Iris pigment epithelial cell (primary cell): ENCODE measurements around the gene EEFSEC.

ENCODE experiments used
- DNase-seq: peaks from one replicate; pipeline ENCODE4 v3.0.0-alpha.2; 2011; ENCODE audit warnings: low read depth

EEFSEC gene

DNA sequence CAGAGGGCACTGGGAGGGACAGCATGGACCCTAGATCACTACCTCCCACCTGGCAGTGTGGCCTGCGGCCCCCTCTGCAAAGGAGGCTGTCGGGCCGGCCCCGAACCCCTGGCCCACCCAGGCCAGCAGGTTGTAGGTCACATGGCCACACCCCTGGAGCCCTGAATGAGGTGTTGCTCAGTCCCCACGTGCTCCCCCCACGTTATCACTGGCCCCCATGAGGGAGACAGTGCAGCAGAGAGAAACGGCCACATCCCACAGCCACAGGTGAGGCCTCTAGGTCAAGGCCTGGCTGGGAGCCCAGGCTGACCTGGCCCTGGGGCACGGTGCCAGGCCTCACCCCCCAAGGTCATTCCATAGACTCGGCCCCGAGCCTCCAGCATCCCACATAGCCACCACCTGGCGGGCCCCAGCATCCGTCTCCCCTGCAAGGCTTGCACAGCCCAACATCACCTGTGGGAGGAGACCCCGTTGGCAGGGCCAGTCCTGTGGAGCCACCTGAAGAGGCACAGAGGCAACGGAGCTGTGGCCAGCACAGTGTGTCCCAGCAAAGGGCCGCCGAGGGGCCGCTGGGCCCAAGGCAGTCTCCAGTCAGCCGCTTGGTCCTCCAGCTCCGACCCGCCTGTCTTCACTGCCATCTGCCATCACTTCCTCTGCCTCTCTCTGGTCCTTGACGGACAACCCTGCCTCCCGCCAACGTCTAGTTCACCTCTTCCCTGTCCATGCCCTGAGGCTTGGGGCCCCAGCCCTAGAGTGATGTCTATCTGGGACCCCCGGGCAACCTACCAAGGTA lies 260.3 kb downstream of the EEFSEC start:
- no peak for DNase-seq

DNA sequence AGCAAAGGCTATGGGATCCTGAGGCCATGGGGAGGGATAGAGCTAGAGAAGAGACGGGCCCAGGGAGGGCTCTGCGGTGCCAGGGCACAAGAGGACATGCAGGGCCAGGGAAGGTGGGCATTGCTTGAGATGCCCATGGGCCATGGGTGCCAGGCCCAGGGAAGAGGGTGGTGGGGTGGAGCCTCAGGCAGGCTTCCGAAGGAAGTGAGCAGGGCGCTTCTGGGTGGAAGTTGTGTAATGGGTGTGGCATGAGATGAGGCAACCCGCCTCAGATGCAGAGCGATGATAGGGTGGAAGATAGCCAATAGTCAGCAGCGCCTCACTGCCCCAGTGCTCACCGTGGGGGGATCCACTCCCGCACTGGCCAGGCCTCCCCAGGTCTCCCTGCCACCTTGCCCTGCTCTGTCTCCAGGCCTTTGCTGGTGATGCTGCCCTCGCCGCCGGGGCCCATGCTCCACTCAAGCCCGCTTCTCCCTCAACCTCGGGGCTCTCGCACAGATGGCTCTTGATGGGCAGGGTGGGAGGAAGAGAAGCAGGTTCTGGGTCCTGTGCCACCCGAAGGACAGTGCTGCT lies 262.0 kb downstream of the EEFSEC start:
- DNase-seq, result no peak

DNA sequence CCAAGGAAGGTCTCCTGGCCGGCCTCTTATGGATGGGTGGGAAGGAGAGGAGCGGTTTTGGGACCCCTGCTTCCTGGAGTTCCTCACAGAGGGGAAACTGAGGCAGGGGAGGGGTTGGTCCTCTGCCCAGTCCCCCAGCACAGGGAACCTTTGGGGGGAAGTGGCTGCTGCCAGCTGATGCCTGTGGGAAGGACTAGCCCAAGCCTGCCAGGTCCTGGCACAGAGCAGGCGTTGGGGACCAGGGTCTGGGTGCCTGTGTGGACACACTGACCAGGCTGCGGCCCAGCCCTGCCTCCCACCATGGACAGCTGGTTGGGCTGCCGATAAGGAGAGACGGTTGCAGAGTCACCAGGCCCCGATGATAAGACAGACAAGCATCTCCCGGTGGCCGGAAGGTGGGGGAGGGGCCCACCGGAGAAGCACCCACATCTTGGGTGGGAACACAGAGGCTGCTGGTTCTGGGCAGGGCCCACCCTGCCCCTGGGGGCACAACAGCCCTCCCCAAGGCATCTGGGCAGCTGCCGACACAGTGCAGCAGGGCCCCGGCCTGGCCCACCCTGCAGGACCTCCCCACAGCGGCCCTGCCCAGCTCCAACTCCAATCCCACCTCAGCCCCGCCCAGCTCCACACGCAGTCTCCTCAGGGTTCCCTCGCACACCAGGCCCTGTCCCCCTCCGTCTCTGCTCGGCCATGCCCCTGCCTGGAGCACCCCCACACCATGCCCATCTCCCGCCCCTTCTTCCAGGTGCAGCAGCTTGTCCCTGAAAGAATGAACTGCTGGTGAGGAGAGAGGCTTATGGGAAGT lies 262.7 kb downstream of the EEFSEC start:
- DNase-seq, result no peak

DNA sequence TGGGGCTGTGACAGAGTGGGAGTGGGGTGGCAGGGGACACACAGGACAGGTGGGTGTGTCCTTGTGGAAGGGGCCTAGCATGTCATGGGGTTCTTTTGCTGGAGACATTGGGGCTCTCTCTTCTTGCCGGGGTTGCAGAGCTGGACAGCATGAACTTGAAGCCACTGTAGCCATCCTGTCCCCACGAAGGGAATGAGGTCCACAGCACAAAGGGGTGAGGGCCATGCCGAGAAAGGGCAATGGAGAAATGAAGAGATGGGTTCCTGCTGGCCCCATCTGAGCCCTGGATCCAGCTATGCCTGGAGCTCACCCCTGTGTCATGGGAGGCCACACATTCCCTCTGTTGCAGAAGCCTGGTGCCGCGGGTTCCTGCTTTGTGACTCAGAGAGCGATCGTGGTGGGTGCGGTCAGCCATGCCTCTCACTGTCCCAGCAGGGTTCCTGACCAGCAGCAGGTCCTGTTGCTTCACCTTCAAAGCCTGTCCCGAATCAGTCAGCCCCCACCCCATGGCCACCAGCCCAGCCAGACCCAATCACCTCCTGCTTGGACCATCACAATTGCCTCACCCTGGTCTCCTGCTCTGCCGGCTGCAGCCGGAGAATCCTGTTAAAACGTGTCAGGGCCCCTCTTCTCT lies 263.4 kb downstream of the EEFSEC start:
- peak; percentile 79 for DNase-seq

DNA sequence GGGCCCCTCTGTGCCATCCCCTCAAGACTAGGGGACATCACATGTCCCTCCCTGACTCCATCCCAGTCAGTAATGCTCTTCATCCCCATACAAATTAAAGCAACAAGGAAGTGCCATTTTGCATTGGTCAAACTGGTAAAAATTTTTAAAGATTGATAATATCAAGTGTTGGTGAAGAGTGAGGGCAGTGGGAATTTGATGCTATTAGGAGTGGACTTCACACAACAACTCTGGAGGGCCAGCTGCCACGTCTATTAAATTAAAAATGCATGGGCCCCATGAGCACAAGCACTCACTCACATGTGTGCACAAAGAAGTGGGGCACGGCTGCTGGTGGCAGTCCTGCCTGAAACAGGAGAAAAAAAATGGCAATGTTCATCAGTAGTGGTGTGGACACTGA lies 265.6 kb downstream of the EEFSEC start:
- no peak for DNase-seq

DNA sequence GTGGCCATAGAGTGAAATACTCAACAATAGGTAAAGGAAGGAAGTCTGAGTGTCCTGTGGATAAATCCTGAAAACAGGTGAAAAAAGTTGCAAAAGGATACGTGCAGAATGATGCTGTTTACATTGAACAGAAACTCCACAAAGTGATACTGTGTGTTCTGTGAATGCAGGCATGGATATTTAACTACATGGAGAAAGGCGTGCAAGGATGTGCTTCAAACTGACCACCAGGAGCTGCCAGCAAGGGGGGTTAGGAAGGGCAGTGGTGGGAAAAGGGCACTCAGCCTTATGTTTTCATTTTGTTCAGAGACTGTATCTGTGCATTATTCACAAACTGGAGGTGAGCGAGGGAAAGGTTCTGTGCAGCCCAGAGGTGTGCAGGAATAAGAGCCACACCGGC lies 266.0 kb downstream of the EEFSEC start:
- no peak for DNase-seq

DNA sequence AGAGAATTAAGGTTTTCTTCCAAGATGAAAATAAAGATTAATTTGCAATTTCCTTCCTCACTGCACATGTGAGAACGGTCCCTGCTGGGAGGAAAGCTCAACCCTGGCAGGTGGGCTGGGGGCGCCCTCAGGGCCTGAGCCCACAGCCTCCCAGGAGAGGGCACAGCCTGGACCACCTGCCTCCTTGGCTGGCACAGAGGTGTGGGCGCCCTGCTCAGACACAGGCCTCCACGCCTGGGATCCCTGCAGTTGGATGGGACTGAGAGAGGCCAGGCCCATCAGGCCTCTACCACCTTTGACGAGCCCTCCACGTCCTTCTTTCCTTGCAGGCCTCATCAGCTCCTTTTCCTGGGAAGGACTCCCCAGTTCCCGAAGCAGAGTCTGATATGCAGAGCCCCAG lies 267.0 kb downstream of the EEFSEC start:
- DNase-seq, result no peak

DNA sequence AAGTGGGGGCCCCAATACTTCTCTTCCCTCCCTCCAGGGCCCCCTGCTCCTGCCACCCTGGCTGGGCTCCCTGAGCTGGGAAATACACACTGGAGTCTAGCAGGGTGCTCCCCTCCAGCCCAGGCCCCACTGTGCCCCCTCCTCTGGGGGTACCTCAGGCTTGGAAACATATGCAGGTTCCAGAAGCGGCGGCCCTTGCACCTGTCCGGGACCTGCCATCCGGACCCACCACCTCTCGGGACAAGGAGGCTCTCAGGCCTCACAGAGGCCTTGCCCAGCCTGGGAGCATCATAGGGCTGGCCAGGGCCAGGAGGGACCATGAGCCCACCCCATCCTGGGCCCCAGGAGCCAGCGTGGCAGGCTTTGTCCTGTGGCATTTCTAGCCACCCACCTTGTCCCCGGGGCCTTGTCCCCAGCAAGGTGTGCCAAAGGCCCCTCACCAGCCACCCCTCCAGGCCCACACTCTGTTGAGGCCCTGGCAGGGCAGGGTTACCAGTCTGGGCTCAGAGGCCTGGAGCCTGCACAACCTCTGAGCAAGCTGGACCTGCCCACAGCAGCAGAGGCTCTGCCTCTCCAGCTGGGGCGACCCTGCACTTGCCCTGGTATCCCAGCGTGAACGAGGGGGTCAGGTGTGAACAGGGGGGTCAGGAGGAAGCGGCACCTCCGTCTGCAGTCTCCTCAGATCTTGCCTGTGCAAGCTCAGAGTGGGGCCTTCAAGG lies 267.6 kb downstream of the EEFSEC start:
- no peak for DNase-seq

DNA sequence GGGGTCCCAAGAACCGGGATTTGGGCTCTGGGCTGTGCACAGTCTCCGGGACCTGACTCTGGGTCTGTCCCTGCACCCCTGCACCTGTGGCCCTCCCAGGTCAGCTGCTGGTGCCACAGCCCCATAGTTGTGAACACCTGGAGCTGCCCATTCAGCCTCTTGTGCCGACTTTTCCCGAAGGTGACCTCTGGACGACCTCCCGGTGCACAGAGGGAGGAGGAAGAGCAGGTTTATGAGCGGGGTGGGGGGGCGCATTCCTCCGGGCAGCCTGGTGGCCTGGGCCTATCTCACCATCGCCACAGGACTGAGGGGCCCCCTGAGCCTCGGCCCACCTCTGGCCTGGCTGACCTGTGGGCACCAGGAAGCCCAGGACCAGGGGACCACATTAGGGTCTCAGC lies 268.2 kb downstream of the EEFSEC start:
- DNase-seq, result no peak

DNA sequence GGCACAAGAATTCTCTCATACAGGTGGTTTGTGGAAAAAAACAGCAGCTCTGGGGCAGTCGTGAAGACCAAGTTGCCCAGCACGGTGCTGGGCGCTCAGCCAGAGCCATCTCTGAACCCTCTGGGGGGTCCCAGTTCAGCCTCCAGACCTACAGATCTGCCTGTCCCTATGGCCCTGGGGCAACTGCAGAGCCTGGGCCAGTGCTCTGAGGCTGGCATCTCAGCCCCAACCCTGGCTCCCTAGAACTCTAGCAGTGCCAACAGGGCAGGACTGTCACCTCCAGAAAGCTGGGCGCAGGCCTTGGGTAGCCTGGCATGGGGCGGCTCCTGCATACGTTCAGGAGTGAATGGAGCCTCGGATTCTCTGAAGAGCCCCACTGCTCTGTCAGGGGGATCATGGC lies 268.7 kb downstream of the EEFSEC start:
- no peak for DNase-seq

DNA sequence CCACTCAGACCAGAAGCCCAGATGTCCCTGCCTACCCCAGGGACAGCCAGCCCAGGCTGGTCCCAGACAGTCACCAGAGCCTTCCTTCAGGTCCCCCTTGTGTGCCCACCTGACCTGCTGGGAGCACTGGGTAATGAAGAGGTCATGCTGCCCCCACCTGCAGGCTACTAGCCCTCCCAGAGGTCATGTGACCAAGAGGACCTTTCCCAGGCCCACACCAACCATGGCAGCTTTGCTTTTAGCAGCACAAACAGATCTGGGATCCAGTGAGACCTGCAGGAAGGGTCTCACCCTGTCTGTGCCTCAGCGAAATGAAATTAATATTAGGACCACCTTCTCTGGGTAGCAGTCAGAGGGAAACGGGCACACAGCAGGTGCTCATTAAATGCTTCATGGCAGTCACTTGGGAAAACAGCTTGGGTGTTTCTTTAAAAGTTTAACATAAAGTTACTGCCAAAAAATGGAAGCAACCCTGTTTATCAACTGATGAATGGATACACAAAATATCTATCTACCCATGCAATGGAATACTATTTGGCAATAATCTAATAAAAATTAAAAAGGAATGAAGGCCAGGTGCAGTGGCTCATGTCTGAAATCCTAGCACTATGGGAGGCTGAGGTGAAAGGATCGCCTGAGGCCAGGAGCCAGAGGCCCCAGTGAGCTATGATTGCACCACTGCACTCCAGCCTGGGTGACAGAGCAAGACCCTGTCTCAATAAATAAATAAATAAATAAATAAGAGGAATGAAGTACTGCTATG lies 269.7 kb downstream of the EEFSEC start:
- DNase-seq, result no peak

DNA sequence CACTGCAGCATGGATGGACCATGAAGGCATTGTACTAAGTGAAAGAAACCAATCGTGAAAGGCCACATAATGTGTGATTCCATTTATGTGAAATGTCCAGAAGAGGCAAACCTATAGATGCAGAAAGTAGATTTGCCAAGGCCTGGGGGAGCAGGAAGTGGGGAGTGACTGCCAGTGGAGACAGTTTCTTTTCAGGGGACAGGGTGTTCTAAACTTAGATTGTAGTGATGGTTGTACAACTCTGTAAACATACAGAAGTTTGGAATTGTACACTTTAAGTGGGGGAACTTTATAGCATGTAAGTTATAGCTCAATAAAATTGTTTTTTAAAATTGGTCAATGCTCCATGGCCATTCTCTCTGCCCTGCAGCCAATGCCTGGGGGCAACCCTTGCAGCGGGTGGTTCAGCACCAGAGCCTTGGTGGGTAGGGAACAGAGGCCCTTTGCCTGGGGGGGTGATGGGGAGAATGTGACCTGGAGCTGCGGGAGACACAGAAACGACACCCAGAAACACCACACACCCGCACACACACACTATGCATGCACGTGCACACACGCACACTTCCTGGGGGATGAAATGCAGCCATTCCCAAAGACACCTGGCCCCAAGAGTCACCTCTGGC lies 270.4 kb downstream of the EEFSEC start:
- no peak for DNase-seq

DNA sequence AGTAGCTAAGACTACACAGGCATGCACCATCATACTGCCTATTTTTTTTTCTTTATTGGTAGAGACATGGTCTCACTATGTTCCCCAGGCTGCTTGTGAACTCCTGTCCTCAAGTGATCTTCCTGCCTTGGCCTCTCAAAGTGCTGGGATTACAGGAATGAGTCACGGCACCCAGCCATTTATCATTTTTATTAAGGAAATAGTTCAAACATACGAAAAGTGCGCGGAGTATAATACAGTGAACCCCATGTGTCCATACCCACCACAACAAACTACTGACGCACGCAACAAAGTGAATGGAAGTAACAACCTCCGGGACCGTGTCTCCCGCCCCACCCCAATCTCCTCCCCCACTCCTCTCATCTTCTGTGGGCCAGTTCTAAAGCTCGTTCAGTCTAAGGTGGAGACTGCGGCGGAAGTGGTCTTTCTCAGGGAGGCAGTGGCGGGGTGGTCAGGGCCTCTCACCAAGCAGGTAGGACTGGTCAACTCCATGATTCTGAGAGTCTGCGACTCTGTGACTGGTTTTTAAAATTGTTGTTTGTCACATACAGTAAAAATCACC lies 271.3 kb downstream of the EEFSEC start:
- DNase-seq, result peak; percentile 52

DNA sequence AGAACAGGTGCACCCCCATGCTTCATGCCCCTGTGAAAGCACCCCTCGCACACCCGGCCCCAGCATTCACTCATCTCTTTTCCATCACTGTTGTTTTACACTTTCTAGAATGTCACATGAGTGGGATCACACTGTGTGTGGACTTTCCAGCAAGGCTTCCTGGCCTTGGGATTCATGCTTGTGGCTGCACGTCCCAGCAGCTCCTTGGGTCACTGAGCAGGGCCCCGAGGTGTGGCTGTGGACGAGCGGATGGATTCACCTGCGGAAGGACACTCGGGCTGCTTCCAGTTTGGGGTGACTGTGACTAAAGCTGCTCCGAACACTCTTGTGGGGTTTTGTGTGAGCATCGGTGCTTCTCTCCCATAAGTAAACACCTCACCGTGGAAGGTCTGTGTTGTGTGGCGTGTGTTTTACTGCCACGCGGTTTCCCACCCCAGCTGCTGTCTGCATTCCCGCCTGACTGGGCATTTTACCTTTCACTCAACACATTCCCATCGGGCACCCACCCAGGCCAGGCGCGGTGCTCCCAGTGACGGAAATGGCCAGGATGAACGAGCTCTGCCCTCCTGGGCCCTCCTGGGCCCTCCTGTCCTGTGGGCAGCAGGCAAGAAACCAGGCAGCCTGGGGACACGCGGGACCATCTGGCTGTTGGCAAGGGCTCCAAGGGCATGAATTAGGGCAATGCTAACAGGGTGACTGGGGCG lies 272.0 kb downstream of the EEFSEC start:
- no peak for DNase-seq

DNA sequence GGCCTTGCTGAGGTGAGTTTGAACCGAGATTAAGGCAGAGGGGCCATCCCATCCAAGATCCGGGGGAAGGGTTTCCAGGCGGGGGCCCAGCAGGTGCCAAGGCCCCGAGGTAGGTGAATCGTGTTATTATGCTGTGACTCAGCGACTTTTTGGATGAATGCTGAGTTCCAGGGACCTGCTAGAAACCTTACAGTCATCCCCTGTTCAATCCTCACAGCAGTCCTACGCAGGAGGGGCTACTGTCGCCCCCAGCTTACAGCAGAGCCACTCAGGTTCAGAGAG lies 272.5 kb downstream of the EEFSEC start:
- DNase-seq, result no peak

DNA sequence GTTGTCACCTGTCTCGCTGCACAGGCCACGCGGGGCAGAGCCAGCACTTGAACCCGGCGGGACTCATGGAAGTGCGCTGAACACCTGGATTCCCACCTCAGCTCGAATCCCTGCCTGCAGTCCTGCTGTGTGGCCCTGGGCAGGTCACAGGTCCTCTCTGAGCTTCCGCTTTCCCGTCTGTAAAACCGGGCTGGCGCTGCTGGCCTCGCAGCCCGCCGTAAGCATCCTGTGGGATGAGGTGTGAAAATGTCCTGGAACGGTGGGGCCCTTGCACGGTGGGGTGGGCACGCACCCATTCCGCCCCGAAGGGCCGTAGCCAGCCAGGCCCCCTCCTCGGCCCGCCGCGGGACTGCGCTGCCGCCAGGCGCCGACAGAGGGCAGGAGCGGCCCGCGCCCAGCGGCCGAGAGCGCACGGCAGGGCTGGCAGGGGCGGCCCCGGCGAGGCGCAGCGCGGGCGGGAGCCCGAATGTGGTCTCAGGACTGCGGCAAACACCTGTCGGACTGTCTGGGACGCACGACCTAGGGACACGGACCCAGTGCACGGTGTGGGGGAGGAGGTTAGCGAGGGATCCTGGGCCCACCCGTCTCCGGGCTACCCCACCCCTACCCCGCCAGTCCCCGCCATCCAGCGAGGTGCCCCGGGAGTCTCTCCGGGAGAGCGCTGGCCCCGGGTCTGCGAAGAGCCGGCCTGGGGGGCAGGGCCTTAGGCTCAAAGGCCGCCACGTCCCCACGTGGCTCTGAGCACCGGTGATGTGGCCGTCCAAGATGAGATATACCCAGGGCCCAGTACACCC lies 273.0 kb downstream of the EEFSEC start:
- no peak for DNase-seq

DNA sequence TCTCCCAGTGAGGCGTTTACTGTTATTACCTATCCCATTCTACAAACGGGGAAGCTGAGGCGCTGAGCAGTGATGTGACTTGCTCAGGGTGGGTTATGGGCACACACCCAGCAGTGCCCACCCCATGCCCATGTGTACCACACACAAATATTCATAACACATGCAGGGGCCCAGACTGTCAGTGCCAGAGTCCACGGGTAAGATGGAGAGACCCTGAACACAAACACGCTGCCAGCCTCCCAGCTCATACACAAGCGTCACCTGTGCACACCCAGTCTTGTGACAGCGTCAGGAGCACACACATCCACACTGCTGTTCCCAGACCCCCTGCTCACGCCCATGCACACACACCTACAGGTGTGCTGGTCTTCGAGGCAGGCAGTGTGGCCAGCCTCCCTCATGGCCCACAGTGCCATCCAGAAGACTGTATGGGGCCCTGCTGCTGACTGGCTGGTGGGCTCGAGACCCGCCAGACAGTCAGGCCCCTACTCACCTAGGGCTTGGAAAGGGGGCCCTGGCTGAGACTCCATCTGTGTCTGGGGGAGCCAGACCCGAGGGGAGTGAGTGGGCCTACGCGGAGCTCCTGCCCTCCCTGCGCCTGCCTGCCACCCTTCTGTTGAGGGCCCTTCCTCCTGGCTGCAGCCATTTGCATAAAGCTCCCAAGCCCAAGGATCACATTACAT lies 274.0 kb downstream of the EEFSEC start:
- no peak for DNase-seq
